NCI-H1694 (cell line): ENCODE data around the gene STEAP1B.
"Not testable (repeated sequence)": the region's sequence is repeated elsewhere in the genome, so short reads cannot be mapped to it uniquely, and the experiment has no call there.

Experiments used
- DNase-seq: peaks from one replicate; lab custom pipeline; 2025; lab: John Stamatoyannopoulos, UW

Gene STEAP1B

GRCh38 chr7:22452960-22453558, 46.9 kb downstream of the STEAP1B start:
- DNase-seq = no peak

DNA sequence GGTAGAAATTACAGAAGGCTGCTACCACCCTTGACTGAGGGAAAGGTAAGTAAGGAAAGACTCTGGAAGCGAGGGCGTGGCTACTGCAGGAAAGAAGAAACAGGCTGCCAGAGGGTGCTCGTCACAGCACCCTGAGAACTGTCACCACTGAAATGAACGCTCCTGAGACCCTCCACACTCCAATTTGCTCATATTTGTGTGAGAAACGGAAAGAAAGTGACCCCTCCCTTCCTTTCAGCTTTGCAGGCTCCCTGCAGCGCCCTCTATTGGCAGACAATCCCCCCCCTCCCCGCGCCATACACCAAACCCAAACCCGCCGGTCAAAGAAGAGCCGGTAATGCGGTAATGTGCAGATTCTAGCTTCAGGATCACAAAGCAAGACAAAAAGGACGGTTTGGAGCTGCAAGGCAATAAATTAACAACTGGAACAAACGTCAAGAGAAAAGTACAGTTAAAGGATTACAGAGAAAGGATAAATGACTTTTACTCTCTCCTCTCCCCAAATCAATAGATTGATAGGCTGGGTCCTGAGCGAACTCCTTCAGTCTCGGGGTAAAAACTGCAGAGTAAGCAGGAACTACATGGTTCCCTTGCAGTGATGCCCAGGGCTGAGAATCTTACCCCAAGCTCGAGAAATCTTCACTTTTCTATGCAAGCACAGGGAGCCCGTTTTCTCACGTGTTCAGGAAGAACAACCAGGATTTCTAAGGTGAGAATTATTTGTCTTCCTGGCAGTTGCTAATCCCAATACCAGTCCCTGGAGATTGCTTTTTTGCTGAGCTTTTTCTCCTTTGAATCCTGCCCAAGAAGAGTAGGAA, 47.6 kb downstream of the STEAP1B start:
- DNase-seq = no peak

GRCh38 chr7:22450013-22450412, 50.0 kb downstream of the STEAP1B start:
- DNase-seq = not testable (repeated sequence)

GRCh38 chr7:22447762-22448161, 52.2 kb downstream of the STEAP1B start:
- DNase-seq = no peak

GRCh38 chr7:22447008-22447407, 53.0 kb downstream of the STEAP1B start:
- DNase-seq = no peak

GRCh38 chr7:22445853-22446252, 54.1 kb downstream of the STEAP1B start:
- DNase-seq = no peak

DNA sequence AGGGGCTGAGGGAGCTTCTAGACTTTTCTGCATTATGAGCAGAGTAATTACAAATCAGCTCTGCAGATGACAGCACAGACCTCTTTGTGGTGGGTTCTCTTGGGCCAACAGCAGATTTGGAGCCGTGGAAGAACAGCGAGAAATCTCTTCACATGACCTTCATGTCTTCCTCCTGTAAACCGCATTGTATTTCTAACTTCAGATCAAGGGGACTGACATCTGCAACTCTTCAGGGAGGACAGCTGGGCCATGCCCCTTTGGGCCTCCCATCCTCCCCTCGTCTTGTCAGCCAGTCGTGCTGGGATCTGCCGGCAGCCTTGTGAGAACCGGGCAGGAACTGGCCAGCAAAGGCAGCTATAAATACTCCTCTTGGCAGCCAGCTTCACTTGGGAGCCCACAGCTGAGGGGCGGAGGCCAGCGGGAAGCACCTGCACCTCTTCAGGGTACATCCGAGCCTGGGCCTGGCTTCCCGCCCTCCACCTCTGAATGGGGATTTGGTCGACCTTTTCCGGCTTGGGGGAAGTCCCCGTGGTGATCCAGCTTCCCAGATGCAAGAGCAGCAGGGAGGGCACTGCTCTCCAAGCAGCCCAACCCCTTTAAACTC, 54.7 kb downstream of the STEAP1B start:
- no peak for DNase-seq

DNA sequence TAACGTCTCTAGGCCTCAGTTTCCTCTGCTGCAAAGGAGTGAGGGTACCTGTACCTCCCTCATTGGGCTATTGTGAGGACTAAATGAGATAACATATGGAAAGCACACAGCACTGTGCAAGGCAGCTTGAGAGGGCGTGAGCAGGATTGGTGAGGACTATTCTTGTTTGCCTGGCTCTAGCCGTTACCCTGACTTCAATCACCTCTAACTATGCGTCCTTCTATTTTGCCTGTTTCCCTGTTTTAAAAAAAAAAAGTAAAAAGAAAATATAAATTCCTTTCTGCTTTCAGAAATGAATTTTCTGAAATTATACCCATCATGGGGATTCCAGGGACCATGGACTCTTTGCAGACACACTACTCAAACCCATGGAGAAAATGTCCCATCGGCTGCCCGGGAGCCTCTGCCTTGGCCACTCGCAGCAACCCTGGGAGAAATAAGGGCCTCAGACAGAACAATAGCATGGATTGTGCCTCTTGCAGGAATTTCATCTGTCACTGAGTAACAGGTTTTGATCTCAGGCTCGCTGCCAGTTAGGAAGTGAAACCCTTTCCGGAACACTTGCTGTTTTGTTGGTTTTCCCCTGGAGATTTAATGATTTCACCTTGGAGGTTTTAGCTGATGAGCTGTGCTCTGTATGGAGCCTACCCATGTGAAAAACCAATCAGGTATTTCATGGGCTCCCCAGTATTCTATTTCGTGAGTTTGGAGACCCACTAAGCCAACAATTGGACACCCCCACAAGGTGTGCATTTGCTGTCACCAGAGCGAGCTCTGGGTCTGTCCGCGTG, 55.6 kb downstream of the STEAP1B start:
- DNase-seq = peak; percentile 20

GRCh38 chr7:22443370-22444180, 56.4 kb downstream of the STEAP1B start:
- no peak for DNase-seq

- no peak for DNase-seq
Measured at GRCh38 chr7:22442882-22443369, 57.1 kb downstream of the STEAP1B start.

- no peak for DNase-seq
Measured at GRCh38 chr7:22442187-22442881, 57.7 kb downstream of the STEAP1B start.

- no peak for DNase-seq
Measured at GRCh38 chr7:22441157-22441556, 58.8 kb downstream of the STEAP1B start.

- no peak for DNase-seq
Measured at GRCh38 chr7:22438994-22439393, 61.0 kb downstream of the STEAP1B start.

- DNase-seq = not testable (repeated sequence)
Measured at GRCh38 chr7:22436552-22436951, 63.4 kb downstream of the STEAP1B start.

DNA sequence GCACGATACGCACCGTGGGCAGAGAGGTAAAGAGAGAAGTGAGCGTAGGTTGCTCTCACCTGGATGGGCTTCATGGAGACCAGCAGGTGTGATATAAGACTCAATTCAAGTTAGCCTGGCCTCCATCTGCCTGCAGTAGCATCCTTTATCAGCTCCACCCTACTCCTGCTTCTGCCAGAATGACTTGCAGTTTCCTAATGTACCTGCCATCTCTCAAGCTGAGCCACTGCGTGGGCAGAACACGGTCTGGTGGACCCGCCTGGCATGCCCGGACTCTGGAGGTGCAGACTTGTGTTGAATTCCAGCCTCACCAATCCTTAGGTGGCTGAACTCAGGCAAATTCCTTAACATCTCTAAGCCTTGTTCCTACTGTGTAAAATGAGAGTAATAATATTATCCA, 64.3 kb downstream of the STEAP1B start:
- no peak for DNase-seq

DNA sequence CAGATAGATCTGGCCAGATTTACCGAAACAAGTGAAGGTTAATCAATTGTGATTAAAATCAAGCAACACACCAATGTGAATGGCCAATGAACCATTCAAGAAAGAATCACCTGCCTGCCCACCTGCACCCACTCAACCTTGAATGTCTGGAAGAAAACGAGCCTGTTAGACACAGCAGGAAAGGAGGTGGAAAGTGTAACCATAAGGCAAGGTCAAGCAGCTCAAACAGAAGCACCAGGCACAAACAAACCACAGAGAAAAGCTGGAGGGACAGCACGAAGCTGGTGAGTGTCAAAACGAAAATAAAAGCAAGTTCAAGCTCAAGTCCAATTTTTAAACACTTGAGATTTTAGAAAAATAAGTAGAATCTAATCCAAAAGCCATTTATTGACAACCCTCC, 64.9 kb downstream of the STEAP1B start:
- no peak for DNase-seq

DNA sequence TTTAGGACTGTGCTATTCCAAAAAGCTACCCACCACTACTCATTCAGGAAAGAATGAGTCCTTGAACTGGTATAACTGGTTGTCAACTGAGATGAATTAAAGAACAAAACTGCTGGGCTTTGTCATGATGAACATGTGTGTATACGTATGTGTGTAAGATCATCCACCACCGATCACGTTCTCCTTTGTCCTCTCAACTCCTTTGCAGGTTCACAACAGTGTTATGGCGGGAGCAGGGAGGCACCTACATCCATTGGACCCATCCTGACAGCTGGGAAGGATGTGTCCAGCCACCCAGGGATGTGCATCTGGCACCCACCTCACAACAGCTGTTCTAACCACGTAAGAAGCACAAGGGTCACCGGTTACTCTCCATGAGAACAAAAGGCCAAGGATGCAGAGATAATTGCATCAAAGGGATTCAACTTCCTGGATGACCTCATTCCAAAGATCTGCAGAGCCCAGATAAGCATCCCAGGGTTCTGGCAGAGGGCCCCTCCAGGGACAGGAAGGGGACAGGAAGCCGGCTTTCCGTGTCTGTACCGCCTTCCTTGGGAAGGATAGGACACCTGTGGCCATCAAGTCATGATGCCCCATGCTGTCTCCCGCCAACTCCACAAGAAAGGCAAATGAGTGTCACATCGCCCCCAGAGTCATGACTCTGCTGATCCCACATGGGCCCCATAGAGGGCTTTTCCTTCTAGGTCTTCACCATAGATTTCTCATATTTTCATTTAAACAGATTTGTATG, 66.1 kb downstream of the STEAP1B start:
- DNase-seq = no peak

DNA sequence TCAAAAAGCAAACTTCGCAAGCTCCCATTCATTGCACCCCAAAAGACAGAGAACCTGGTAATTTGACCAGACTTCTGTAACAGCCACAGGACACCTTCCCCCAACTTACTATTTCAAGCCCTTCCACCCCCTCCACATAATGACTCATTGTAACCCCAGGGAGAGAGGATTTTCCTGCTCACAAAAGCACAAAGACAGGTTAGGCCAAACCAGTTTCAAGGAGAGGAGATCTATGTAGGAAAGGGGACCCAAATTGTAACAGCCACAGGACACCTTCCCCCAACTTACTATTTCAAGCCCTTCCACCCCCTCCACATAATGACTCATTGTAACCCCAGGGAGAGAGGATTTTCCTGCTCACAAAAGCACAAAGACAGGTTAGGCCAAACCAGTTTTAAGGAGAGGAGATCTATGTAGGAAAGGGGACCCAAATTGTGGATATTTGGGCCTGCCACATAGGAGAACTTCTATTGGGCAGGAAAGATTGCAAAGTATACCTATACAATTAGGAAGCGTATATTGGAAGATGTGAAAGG, 66.8 kb downstream of the STEAP1B start:
- not testable (repeated sequence) for DNase-seq

DNA sequence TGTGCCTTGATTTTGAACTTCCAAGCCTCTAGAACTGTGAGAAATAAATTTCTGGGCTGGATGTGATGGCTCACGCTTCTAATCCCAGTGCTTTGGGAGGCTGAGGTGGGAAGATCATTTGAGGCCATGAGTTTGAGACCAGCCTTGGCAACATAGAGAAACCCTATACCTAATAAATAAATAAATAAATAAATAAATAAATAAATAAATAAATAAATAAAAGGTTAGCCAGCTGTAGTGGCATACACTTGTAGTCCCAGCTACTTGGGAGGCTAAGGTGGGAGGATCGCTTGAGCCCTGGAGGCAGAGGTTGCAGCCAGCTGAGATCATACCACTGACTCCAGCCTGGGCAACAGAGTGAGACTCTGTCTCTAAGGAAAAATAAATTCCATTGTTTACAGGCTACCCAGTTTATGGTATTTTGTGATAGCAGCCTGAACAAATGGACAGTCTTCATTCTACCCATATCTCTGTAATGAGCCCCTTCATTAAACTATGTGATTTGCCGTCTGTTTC, 67.7 kb downstream of the STEAP1B start:
- DNase-seq = no peak

DNA sequence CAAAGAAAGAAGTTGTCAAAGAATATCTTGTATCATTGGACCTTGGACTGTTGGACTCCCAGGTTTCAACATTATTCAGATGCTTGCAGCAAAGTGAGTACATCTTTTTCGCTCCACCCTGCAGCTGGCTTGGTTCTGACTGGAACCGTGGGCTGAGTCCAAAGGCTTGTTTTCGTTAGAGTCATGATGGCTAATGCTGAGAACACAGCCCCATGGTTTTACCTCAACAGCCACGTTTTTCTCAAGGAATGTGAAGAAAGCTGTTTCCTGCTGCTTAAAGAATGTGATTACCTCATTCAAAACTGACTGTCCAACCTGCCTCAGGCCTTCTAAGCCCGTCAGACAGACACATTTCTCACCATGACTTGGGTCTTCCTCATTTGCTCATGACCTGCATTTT, 69.5 kb downstream of the STEAP1B start:
- no peak for DNase-seq
